Medulla oblongata (tissue), 1 donor: ENCODE data around the gene FAM47B.

ENCODE experiments used
- DNase-seq: peaks from one replicate; pipeline ENCODE4 v3.0.0-alpha.2; 2015; ENCODE audit errors: extremely low spot score

The FAM47B gene

GRCh38 chrX:34942496-34942895 is at the start of gene FAM47B:
Gene FAM47B, plus strand, starts transcription at chrX:34942796. Its CDS starts 36 bp downstream, at chrX:34942832.
- DNase-seq: no peak

GRCh38 chrX:34893741-34894140 is 48.9 kb upstream of the FAM47B start:
- no peak for DNase-seq

GRCh38 chrX:34900691-34901090 is 41.9 kb upstream of the FAM47B start:
- no peak for DNase-seq

GRCh38 chrX:34901761-34902160 is 40.8 kb upstream of the FAM47B start:
- no peak for DNase-seq

- no peak for DNase-seq
Observed at GRCh38 chrX:34903316-34903715, 39.3 kb upstream of the FAM47B start.

- DNase-seq: no peak
Observed at GRCh38 chrX:34909151-34909550, 33.4 kb upstream of the FAM47B start.

- DNase-seq: no peak
Observed at GRCh38 chrX:34915463-34916225, 27.0 kb upstream of the FAM47B start.

- no peak for DNase-seq
Observed at GRCh38 chrX:34917146-34917545, 25.4 kb upstream of the FAM47B start.

GRCh38 chrX:34918091-34918736 is 24.4 kb upstream of the FAM47B start:
- DNase-seq: no peak

- DNase-seq: no peak
Observed at GRCh38 chrX:34918856-34919255, 23.7 kb upstream of the FAM47B start.

- no peak for DNase-seq
Observed at GRCh38 chrX:34927866-34928265, 14.7 kb upstream of the FAM47B start.

- DNase-seq: no peak
Observed at GRCh38 chrX:34943235-34943634, 639 bp downstream of the FAM47B start.

- no peak for DNase-seq
Observed at GRCh38 chrX:34956916-34957315, 14.3 kb downstream of the FAM47B start.

GRCh38 chrX:34961662-34962061 is 19.1 kb downstream of the FAM47B start:
- DNase-seq: no peak

GRCh38 chrX:34972206-34972605 is 29.6 kb downstream of the FAM47B start:
- no peak for DNase-seq

- no peak for DNase-seq
Observed at GRCh38 chrX:34978171-34978570, 35.6 kb downstream of the FAM47B start.

GRCh38 chrX:34987646-34988045 is 45.0 kb downstream of the FAM47B start:
- DNase-seq: no peak
